SH-SY5Y (cell line): ENCODE results near the gene ATRNL1.

Experiments used
- GATA2 ChIP-seq: IDR thresholded peaks from 2 replicates; pipeline ENCODE4 v1.6.1; 2011; ENCODE audit warnings: mild to moderate bottlenecking, low read depth, low read length
- GATA3 ChIP-seq: IDR thresholded peaks from 2 replicates; pipeline ENCODE4 v1.6.1; 2011; ENCODE audit warnings: low read depth, mild to moderate bottlenecking, low read length, moderate library complexity

GRCh38 chr10:115049318-115049717 lies 43.8 kb upstream of the ATRNL1 start:
- no peak for TF ChIP-seq GATA2
- no peak for TF ChIP-seq GATA3
